HUES6 (cell line): ENCODE data around the gene SNX11.

Experiments
- H3K27ac ChIP-seq: 2 replicates; pipeline ENCODE4 v1.7.0; 2013; ENCODE audit warnings: low read depth, mild to moderate bottlenecking, low read length, inconsistent platforms
- H3K27me3 ChIP-seq: 2 replicates; pipeline ENCODE4 v1.6.1; 2013; ENCODE audit warnings: low read length; ENCODE audit not compliant: control insufficient read depth, insufficient read depth
- H3K36me3 ChIP-seq: 2 replicates; pipeline ENCODE4 v1.6.1; 2013; ENCODE audit warnings: low read length; ENCODE audit not compliant: control insufficient read depth, insufficient read depth
- H3K4me1 ChIP-seq: 2 replicates; pipeline ENCODE4 v1.6.1; 2013; ENCODE audit warnings: low read length; ENCODE audit not compliant: control insufficient read depth, insufficient read depth
- H3K4me3 ChIP-seq: 2 replicates; pipeline ENCODE4 v1.5.1; 2013; ENCODE audit warnings: low read depth, low read length
- H3K9ac ChIP-seq: one replicate; pipeline ENCODE4 v1.6.1; 2013; ENCODE audit warnings: mild to moderate bottlenecking, low read length
- H3K9me3 ChIP-seq: 2 replicates; pipeline ENCODE4 v1.6.1; 2013; ENCODE audit warnings: low read depth, low read length; ENCODE audit not compliant: control insufficient read depth, insufficient read depth

SNX11 gene

DNA sequence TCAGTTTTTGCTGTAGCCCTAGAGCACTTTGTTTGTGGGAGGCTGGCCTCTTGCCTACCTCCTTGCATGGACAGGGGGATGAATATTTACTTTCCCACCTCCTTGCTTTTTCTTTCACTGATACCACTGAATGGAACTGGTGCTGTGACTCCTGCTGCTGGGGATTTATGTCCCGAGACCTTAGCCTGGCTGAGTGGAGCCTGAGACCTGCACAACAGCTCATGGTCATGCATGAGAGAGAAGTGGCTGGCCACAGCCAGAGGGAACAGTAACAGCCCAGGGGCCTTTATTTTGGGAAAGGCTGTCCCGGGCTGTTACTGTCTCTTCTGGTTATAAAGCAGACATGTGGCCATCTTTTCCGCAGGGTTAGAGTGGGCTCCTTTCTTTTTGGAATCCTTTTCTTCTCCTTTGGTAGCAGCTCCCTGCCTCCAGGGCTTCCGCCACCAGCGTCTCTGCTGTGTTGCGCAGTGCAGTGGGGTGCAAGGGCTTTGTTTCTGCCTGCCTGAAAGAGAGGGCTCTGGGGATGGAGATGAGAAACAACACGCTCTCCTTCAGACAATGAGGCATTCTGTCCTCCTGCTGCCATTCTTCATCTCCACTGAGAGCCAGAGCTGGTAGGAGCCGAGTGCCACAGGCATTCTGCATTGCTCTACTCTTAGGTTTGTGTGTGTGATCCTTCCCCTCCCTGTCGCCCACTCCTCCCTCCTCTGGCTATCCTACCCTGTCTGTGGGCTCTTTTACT, 14.5 kb downstream of the SNX11 start:
- H3K9me3 ChIP-seq: no peaks in the 10 kb centered on the region
- H3K9ac ChIP-seq: no peak overlapping the region
- H3K27me3 ChIP-seq: no peaks in the 10 kb centered on the region
- H3K4me1 ChIP-seq: no peaks in the 10 kb centered on the region; the same call in 1 of the 2 replicates
- H3K27ac ChIP-seq: no peak overlapping the region
- H3K36me3 ChIP-seq: peaks cover 44% of the 10 kb centered on the region
- no peak overlapping the region for H3K4me3 ChIP-seq

DNA sequence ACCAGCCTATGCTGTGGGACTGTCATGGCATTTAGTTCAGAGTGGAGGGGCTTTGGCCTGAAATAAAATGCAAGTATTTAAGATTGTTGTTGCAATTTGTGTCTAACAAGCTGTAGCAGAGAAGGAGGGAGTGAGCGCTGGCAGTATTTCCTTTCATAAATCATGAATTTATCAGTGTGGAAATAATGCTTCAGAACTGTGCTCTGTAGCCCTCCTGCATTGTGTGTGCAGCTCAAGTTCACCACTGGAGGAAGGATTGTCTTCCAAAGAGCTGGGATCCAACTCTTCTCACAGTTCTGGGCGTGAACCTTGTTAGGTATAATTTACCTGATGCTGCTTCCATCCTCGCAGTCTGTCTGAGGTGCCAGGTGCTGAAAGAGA, 15.1 kb downstream of the SNX11 start:
- H3K27me3 ChIP-seq: no peaks in the 10 kb centered on the region
- no peak overlapping the region for H3K4me3 ChIP-seq
- no peak overlapping the region for H3K27ac ChIP-seq
- H3K9ac ChIP-seq: no peak overlapping the region
- H3K36me3 ChIP-seq: peaks cover 41% of the 10 kb centered on the region
- peaks cover 3% of the 10 kb centered on the region; the same call in 1 of the 2 replicates for H3K4me1 ChIP-seq
- H3K9me3 ChIP-seq: no peaks in the 10 kb centered on the region

DNA sequence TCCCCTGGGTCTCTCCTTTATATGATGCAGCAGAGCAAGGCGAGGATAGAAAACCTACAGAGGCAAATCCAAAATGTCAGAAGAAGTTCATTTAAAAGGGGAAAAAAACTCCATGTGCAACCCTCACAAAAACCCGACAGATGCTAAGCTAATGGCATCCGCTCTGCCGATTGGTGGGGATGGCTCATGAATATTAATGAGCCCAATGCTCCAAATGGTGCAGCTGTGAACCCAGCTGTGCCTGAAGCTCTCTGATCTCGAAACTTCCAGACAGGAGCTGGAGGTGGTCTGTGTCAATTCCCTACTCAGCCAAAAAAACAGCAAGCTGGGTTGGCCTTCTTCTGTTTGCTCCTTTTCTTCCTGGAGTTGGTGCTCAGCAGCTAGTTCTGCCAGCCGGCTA, 15.5 kb downstream of the SNX11 start:
- Histone ChIP-seq H3K27me3 (no peaks in the 10 kb centered on the region), H3K4me1 (peaks cover 3% of the 10 kb centered on the region; the same call in 1 of the 2 replicates), H3K9ac (no peak overlapping the region), H3K27ac (no peak overlapping the region), H3K9me3 (no peaks in the 10 kb centered on the region), H3K4me3 (no peak overlapping the region), H3K36me3 (peaks cover 37% of the 10 kb centered on the region)

DNA sequence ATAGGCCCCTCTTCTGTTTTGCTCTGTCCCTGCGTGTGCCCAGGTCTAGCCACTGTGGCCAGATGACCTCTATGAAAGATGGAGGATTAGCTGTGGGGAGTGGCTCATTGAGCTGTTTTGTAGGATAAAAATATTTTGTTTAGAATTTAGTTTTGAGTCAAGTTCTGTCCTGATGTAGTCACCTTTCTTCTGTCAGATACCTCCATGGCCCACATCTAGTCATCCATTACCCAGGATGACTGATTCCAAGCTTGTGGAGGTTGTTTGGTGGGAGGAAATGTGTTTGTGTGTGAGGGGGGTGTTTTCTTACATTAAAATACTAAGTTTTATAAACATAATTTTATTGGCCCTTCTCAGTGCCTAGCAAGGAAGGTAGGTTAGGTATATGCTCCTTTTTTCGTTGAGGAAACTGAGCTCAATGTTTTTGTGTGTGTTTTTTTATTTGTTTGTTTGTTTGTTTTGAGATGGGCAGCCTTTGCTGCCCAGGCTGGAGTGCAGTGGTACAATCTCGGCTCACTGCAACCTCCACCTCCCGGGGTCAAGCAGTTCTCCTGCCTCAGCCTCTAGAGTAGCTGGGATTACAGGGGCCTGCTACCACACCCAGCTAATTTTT, 16.3 kb downstream of the SNX11 start:
- Histone ChIP-seq H3K9me3 (no peaks in the 10 kb centered on the region), H3K27me3 (no peaks in the 10 kb centered on the region), H3K27ac (no peak overlapping the region), H3K4me1 (peaks cover 3% of the 10 kb centered on the region; the same call in 1 of the 2 replicates), H3K36me3 (peaks cover 29% of the 10 kb centered on the region), H3K4me3 (no peak overlapping the region), H3K9ac (no peak overlapping the region)

DNA sequence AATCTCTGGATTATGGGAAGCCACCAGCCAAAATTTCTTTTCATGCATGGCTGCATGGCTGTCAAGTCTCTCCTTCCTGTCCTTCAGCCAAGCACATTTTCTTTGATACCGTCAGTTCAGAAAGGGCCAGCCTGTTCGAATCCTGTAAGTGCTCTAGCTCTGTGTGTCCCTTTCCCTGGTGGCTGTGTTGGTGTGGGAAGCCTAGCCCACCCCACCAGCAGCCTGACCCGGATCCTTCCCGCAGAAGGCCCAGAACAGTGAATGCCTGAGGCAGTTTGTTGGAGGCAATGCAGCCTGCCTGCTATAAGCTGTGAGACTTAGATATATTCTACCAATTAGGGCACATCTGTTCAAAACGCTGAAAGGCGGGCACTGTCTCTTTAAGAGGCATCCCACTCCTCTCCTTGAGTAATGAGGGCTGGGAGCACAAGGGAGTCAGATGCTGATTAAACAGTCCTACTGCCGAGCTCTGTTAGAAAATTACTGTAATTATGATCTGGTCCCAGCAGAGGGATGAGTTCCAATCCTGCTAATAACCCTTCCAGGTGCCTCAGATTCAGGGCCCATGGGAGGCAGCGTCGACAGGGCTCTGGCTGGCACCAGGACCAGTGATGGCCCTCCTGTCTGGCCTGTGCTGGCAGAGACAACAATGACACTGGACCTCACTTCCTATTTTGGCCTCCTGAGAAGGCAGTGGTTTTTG, 18.4 kb downstream of the SNX11 start:
- Histone ChIP-seq H3K27me3 (no peaks in the 10 kb centered on the region), H3K27ac (no peak overlapping the region), H3K9me3 (no peaks in the 10 kb centered on the region), H3K4me1 (peaks cover 11% of the 10 kb centered on the region), H3K4me3 (no peak overlapping the region), H3K9ac (no peak overlapping the region), H3K36me3 (peaks cover 18% of the 10 kb centered on the region)

DNA sequence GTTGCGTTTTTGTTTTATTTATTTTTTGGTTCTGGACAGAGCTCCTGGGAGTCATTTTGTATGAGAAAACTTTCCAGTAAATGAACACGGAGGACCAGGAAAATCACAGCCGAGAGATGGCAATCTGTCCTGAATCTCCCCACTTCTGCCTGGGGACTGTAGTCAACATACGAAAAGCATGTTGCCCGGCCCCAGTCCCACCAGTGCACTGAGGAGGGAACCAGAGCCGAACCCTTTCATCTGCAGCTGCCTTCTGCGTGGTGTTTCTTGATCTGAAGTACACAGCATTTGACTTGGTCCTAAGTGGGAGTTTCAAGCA, 18.9 kb downstream of the SNX11 start:
- Histone ChIP-seq H3K27ac (no peak overlapping the region), H3K4me3 (no peak overlapping the region), H3K4me1 (peaks cover 11% of the 10 kb centered on the region), H3K27me3 (no peaks in the 10 kb centered on the region), H3K9me3 (no peaks in the 10 kb centered on the region), H3K9ac (no peak overlapping the region), H3K36me3 (peaks cover 13% of the 10 kb centered on the region)

DNA sequence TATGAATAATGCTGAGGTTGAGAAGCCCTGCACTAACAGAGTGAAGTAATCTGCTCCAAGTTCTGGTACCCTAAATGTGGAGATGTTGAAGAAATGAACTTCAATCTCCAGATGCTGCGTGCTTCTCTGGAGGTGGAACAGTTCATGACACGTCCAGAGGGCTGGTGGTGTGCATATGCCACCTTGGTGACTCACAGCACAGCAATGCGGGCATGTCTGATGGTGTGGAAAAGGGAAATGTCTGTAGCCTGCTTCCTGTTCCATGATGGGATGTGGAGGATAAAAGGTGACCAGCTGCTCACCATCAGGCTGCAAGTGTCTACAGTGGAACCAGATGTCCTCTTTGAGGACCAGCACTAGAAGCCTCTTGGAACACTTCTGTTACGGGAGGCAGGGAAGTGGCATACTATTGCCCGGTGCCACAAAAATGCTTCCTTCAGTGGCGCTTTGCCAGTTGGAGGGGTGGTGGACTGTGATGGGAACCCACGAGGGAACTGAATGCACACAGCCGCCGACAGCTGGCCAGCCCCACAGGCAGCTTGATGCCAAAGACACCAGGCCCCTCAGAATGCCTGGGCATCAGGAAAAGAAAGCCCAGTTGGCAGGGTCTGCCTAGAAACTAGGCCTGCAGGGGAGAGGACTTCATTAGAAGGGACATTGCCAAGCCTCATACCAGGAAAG, 19.9 kb downstream of the SNX11 start:
- no peaks in the 10 kb centered on the region for H3K9me3 ChIP-seq
- no peak overlapping the region for H3K9ac ChIP-seq
- peaks cover 11% of the 10 kb centered on the region for H3K4me1 ChIP-seq
- peaks cover 3% of the 10 kb centered on the region; the same call in 1 of the 2 replicates for H3K36me3 ChIP-seq
- H3K4me3 ChIP-seq: no peak overlapping the region
- no peak overlapping the region for H3K27ac ChIP-seq
- no peaks in the 10 kb centered on the region for H3K27me3 ChIP-seq

DNA sequence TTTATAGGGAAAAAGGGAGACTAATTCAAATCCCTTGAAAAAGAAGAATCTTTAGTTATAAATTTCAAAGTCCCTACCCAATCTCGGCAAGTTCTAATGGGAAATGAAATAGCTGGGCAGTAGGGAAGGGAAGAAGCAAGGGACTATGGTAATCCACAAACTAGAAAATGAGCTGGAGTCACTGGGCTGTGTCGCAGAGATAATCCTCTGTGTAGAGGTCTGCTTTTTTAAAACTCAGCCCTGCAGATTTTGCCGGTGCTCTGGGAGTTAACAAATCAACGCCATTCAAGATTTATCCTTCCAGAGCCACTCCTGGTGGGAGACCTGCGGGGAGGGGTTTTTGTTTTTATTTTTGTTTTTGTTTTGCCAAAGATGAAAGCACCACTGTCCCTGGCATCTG, 20.8 kb downstream of the SNX11 start:
- H3K9ac ChIP-seq: no peak overlapping the region
- H3K36me3 ChIP-seq: no peaks in the 10 kb centered on the region
- no peaks in the 10 kb centered on the region for H3K9me3 ChIP-seq
- no peaks in the 10 kb centered on the region for H3K27me3 ChIP-seq
- peaks cover 11% of the 10 kb centered on the region for H3K4me1 ChIP-seq
- no peak overlapping the region for H3K27ac ChIP-seq
- no peak overlapping the region for H3K4me3 ChIP-seq

DNA sequence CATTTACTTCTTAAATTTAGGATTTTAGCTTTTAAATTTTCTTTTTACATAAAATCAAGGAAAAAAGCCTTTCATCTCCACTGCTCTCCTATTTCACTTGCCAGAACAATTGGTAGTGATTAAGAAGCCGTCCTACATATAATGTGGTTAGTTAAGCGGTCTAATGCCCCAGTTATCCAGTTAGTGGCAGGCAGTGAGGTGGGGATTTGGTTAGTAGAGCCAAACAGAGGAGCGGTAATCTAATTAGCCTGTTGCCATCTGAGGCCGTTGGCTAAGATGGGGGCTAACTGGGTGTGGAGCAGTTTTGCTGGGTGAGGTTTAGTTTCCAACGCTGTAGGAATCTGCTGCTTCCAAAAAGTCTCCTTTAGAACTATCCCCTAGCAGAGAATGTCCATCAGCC, 22.4 kb downstream of the SNX11 start:
- H3K4me3 ChIP-seq: no peak overlapping the region
- H3K36me3 ChIP-seq: no peaks in the 10 kb centered on the region
- H3K9me3 ChIP-seq: no peaks in the 10 kb centered on the region
- no peak overlapping the region for H3K27ac ChIP-seq
- H3K27me3 ChIP-seq: no peaks in the 10 kb centered on the region
- no peak overlapping the region for H3K9ac ChIP-seq
- peaks cover 11% of the 10 kb centered on the region for H3K4me1 ChIP-seq

DNA sequence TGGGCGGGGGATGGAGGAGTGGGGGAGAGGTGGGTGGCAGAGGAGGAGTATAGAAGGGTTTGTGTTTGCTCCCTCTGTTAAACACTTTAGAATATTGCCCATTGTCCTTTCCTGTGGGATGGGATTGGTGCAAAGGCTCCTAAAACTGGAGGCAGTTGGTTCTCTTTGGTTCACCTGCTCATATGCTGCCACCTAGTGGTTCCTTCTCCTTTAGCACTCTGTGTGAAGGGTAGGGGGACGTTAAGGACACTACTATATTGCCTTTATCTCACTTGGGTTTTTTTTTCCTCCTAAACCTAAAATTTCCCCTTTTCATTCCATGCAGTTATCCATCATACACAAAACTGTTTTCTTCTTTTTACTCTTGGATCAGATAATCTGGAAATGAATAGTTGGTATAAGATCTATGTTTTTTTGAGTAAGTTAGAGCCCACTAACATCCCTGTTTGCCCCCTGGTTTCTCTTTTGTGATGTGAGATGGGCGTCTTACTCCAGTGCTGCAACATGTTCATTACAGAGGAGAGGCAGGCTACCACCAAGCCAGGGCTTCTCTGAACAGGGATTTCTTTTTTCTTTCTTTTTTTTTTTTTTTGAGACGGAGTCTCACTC, 23.8 kb downstream of the SNX11 start:
- Histone ChIP-seq H3K4me1 (peaks cover 11% of the 10 kb centered on the region), H3K36me3 (no peaks in the 10 kb centered on the region), H3K27ac (no peak overlapping the region), H3K4me3 (no peak overlapping the region), H3K27me3 (no peaks in the 10 kb centered on the region), H3K9ac (no peak overlapping the region), H3K9me3 (no peaks in the 10 kb centered on the region)
